HFFc6 (cell line): Measurements from ENCODE around the gene KCTD2. TPM values are rescaled to one million over a fixed set of nuclear protein-coding genes. Genes with fewer than 3 reads are reported as not detected.

Source experiments
- DNase-seq: peaks from one replicate; pipeline ENCODE4 v3.0.0-alpha.2; 2018
- H3K27ac Mint-ChIP-seq: 2 replicates; pipeline ENCODE4 v1.8.0; 2020; ENCODE audit warnings: mild to moderate bottlenecking, mixed read lengths
- H3K27me3 Mint-ChIP-seq: 2 replicates; pipeline ENCODE4 v1.8.0; 2021; ENCODE audit warnings: mild to moderate bottlenecking, moderate library complexity, mixed read lengths; ENCODE audit not compliant: insufficient read depth
- H3K36me3 Mint-ChIP-seq: 2 replicates; pipeline ENCODE4 v1.8.0; 2021; ENCODE audit warnings: low read depth, mixed read lengths
- H3K4me1 Mint-ChIP-seq: 2 replicates; pipeline ENCODE4 v1.8.0; 2020; ENCODE audit warnings: low read depth, mixed read lengths
- H3K4me3 Mint-ChIP-seq: 2 replicates; pipeline ENCODE4 v1.8.0; 2020; ENCODE audit warnings: mild to moderate bottlenecking, moderate library complexity, mixed read lengths
- H3K9me3 Mint-ChIP-seq: 2 replicates; pipeline ENCODE4 v1.8.0; 2020; ENCODE audit warnings: mild to moderate bottlenecking, mixed read lengths
- total RNA-seq, 6 experiments: library from RNA; stranded (reverse); fragmentation: NEBNext Ultra II Directional; extraction: Animal tissue kit (Norgen Biotek cat#: 25700); gene quantifications; 2 replicates in 1 of 6; 3 replicates in 5 of 6; pipeline ENCODE4 v1.2.3, GENCODE V29; 2021
- TF ChIP-seq, protein P1 (sequence below): fragments of 200-600 bp; sonication (generic); IDR thresholded peaks from 2 replicates; pipeline ENCODE4 v1.5.0; 2021; ENCODE audit warnings: antibody characterized with exemption, mild to moderate bottlenecking

Gene KCTD2
- total RNA-seq, 6 experiments from 2014 or later = 20.3 to 24.0 (median 21.3) TPM

DNA sequence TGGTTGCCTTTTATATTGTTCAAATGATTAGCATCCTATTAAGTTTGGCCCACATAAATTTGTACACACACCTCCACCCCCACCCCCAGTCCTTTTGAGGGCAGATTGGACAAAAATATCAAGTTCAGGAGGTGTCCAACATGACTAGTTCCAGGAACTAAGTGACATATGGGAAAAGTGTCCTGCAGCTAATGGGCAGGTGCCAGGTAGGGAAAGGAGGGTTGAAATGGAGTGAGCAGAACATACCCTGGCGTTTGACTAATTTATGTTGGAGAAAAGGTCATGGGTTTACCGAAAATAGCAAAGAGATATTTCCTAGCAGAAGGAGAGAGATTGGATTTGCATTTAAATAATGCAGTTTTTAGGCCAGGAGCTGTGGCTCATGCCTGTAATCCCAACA, 4.9 kb downstream of the KCTD2 start:
- peaks cover 30% of the 10 kb centered on the region for H3K36me3 Mint-ChIP-seq
- H3K4me1 Mint-ChIP-seq = peaks cover 15% of the 10 kb centered on the region
- H3K27me3 Mint-ChIP-seq = peaks cover 3% of the 10 kb centered on the region
- no peak for DNase-seq
- H3K9me3 Mint-ChIP-seq = no peaks in the 10 kb centered on the region
- TF ChIP-seq, protein P1, sequence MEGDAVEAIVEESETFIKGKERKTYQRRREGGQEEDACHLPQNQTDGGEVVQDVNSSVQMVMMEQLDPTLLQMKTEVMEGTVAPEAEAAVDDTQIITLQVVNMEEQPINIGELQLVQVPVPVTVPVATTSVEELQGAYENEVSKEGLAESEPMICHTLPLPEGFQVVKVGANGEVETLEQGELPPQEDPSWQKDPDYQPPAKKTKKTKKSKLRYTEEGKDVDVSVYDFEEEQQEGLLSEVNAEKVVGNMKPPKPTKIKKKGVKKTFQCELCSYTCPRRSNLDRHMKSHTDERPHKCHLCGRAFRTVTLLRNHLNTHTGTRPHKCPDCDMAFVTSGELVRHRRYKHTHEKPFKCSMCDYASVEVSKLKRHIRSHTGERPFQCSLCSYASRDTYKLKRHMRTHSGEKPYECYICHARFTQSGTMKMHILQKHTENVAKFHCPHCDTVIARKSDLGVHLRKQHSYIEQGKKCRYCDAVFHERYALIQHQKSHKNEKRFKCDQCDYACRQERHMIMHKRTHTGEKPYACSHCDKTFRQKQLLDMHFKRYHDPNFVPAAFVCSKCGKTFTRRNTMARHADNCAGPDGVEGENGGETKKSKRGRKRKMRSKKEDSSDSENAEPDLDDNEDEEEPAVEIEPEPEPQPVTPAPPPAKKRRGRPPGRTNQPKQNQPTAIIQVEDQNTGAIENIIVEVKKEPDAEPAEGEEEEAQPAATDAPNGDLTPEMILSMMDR = no peak
- H3K27ac Mint-ChIP-seq = no peak overlapping the region
- H3K4me3 Mint-ChIP-seq = no peak overlapping the region

DNA sequence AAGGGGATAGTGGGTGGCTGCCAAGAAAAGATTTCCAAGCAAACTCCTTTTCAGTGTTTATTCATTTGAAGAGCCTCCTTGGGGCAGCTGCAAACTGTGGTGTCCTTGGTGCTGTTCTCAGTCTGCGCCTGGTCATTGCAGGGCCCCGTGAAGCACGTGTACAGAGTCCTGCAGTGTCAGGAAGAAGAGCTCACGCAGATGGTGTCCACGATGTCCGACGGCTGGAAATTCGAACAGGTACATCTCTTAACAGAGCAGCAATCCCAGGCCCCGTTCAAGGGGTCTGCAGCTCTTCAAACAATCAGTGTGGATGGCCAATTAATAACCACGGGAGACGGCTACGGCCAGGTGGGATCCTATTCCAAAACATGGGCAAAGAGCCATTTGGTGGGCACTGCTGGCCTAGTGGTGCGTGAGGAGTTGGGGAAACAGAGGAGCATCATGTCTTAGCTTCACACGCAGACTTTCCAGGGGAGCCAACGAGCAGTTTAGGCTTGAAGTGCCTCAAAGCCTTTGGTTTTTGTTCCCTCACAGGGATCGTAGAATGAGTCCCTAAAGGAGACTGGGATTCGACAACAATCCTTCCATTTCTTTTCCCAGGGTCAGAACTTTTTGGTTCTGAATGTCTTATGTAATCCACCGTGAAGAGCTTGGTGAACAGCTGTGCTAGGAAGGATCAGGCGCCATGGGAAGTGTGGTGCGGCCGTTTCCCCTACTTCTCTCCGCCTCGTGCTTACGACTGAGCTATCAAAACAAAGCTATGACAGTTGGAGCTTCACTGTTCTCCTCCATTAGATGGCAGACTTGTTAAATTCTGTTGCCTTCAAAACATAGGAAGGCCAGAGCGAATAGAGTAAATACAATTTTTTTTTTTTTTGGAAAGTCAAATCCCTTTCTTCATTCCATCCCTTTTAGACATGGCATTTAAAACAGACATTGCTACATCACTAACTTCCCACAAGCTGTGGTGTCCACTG, 12.6 kb downstream of the KCTD2 start:
- Mint-ChIP-seq H3K4me1 (peaks cover 8% of the 10 kb centered on the region), H3K27ac (0 out of 2 replicates have a peak overlapping the region, but pooled peaks have one; percentile 52), H3K36me3 (peaks cover 8% of the 10 kb centered on the region), H3K27me3 (peaks cover 2% of the 10 kb centered on the region; the same call in 1 of the 2 replicates), H3K4me3 (no peak overlapping the region), H3K9me3 (no peaks in the 10 kb centered on the region)
- TF ChIP-seq, protein P1 = peak; percentile 73
- DNase-seq = peak; percentile 74

DNA sequence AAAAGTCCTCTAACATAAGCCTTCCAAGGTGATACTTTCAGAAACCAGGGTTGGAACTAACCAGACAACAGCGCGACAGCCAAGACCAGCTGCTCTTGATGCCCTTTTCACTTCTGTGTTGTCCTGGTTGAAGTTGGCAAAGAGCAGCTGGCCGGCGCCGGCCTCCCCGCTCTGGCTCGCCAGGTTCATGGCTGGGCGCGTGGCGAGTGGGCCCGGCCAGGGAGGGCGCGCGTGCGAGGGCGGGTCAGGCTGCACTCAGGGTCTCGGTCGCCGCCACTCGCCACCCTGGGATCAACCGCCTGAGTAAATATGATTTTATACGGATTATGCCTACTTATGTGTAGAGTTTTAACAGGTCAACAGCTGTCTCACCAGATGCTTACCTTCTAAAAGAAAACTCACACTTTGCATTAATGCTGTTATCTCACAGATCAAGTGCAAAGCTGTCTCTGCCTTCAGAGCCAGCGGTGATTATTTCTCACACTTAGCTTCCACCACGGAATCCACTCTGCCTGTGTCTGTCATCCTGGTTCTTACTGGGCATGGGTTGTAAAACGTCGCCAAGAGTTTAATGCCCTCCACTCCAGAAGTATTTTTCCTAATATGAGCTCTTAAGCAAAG, 13.5 kb downstream of the KCTD2 start:
- TF ChIP-seq, protein P1 = no peak
- peaks cover 2% of the 10 kb centered on the region; the same call in 1 of the 2 replicates for H3K27me3 Mint-ChIP-seq
- H3K4me1 Mint-ChIP-seq = peaks cover 12% of the 10 kb centered on the region
- H3K9me3 Mint-ChIP-seq = no peaks in the 10 kb centered on the region
- no peak overlapping the region for H3K4me3 Mint-ChIP-seq
- no peak for DNase-seq
- peaks cover 14% of the 10 kb centered on the region for H3K36me3 Mint-ChIP-seq
- H3K27ac Mint-ChIP-seq = 0 out of 2 replicates have a peak overlapping the region, but pooled peaks have one; percentile 52

DNA sequence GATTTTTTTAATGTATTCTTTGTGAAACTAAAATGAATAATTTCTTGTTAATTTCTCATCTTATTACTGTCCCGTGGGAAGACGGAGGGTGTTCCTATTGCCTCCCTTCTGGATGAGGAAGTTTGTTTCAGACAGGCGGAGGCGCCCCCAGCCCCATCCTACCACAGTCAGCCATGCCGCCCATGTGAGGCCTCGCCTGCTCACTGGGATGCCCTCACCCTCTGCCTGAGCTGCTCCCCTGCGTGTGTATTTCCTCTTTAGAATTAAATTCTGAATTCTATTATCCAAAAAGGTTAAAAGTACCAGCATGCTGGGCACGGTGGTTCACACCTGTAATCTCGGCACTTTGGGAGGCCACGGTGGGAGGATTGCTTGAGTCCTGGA, 14.0 kb downstream of the KCTD2 start:
- Mint-ChIP-seq H3K27ac (no peak overlapping the region), H3K9me3 (no peaks in the 10 kb centered on the region), H3K36me3 (peaks cover 12% of the 10 kb centered on the region), H3K4me3 (no peak overlapping the region), H3K4me1 (peaks cover 17% of the 10 kb centered on the region), H3K27me3 (peaks cover 2% of the 10 kb centered on the region; the same call in 1 of the 2 replicates)
- DNase-seq = no peak
- TF ChIP-seq, protein P1 = no peak

DNA sequence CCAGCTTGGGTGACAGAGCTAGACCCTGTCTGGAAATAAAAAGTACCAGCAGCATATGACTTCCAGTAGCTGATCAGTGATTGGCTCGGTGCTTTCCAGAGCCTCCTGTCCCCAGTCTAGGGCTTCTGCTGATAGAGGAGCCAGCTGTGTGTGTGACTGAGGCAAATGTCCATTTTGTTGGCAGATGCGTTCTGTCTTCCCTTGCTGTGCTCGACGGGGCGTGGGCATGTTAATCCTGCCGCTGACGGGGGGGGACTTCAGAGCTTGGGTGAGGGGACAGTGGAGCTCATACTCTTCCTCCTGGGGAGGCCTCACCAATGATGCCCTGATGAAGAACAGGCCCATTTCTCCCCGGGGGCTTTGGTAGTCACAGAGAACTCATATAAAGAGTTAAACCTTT, 14.6 kb downstream of the KCTD2 start:
- peaks cover 2% of the 10 kb centered on the region for H3K27me3 Mint-ChIP-seq
- peaks cover 7% of the 10 kb centered on the region for H3K36me3 Mint-ChIP-seq
- peaks cover 23% of the 10 kb centered on the region for H3K4me1 Mint-ChIP-seq
- no peaks in the 10 kb centered on the region for H3K9me3 Mint-ChIP-seq
- H3K27ac Mint-ChIP-seq = no peak overlapping the region
- TF ChIP-seq, protein P1 = no peak
- H3K4me3 Mint-ChIP-seq = no peak overlapping the region
- no peak for DNase-seq
